ENCODE data around the gene FAM20C. TPM values are rescaled to one million over a fixed set of nuclear protein-coding genes. Genes with fewer than 3 reads are reported as not detected.
A peak's percentile ranks its signal among the peaks of the same experiment; 100 is the strongest.

The FAM20C gene
- total RNA-seq, 4 donors from 2014 or later = 41.9 to 87.5 (median 73.6) TPM

DNA sequence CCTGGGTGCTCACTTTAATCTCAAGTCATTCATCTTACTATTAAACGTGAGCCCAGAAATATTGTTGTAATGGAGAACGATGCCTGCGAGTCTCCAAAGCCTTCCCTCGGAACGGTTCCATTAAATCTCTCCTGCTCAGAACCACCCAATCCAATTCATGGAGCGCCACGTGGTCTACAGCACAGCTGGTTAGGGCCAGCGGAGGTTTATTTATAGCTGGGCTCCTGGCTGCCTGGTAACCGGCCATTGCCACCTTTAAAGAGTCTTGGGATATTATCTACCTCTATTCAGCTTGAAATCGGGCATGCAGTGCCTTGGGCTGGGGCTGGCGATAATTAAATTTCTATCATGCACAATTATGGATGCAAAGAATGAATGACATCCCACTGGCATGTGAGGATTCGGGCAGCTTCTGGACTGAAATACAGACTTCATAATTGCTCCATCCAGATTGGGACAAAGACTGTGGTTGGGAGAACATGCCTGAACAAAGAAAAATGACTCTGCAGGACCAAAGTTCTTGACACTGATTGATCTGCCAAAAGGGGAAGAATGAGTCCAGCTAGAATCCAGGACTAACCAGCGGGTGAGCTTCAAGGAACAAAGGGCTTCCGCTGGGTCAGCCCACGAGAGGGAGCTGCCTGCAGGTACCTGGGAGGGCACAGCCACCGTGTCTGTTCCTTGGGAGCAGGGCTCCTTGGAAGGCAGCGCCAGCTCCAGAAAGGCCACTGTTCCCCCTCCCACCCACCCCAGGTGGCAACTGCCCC is 7.3 kb downstream of the FAM20C start:
- Histone ChIP-seq H3K9me3 (no peaks in the 10 kb centered on the region), H3K4me1 (peaks cover 0 to 89% (median 24%) of the 10 kb centered on the region in 3 donors), H3K27ac (peak overlapping the region in 3 of 4 donors; percentile 11 to 49 (median 46)), H3K4me3 (no peak overlapping the region), H3K27me3 (no peaks in the 10 kb centered on the region), H3K36me3 (peaks cover 0 to 94% of the 10 kb centered on the region in 2 donors)
- no peak for ATAC-seq
- 58 to 72% methylated on average over 9 to 12 of the region's 17 CpGs for WGBS, 2 donors (ENCODE audit: low coverage in 1 of 2)
- TF ChIP-seq, protein P1, sequence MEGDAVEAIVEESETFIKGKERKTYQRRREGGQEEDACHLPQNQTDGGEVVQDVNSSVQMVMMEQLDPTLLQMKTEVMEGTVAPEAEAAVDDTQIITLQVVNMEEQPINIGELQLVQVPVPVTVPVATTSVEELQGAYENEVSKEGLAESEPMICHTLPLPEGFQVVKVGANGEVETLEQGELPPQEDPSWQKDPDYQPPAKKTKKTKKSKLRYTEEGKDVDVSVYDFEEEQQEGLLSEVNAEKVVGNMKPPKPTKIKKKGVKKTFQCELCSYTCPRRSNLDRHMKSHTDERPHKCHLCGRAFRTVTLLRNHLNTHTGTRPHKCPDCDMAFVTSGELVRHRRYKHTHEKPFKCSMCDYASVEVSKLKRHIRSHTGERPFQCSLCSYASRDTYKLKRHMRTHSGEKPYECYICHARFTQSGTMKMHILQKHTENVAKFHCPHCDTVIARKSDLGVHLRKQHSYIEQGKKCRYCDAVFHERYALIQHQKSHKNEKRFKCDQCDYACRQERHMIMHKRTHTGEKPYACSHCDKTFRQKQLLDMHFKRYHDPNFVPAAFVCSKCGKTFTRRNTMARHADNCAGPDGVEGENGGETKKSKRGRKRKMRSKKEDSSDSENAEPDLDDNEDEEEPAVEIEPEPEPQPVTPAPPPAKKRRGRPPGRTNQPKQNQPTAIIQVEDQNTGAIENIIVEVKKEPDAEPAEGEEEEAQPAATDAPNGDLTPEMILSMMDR (IDR thresholded peaks at IDR 0.05) = no peak
- TF ChIP-seq EP300 (IDR thresholded peaks at IDR 0.05) (no peak), POLR2A (IDR thresholded peaks at IDR 0.05) (no peak), POLR2AphosphoS5 (IDR thresholded peaks at IDR 0.05) (no peak)

- ATAC-seq = no peak
- TF ChIP-seq, protein P1 (IDR thresholded peaks at IDR 0.05) = no peak
- TF ChIP-seq EP300 (IDR thresholded peaks at IDR 0.05) = no peak
- no peak for TF ChIP-seq POLR2A (IDR thresholded peaks at IDR 0.05)
- TF ChIP-seq POLR2AphosphoS5 (IDR thresholded peaks at IDR 0.05) = no peak
- Histone ChIP-seq H3K27me3 (no peaks in the 10 kb centered on the region), H3K4me3 (no peak overlapping the region), H3K27ac (no peak overlapping the region), H3K4me1 (peaks cover 0 to 83% (median 23%) of the 10 kb centered on the region in 3 donors), H3K9me3 (no peaks in the 10 kb centered on the region), H3K36me3 (peaks cover 0 to 98% of the 10 kb centered on the region in 2 donors)
- WGBS, 2 donors (ENCODE audit: low coverage in 1 of 2) = 91% methylated on average over 4 of the region's 11 CpGs; no CpG with 5 or more reads in 1 of the 2 donors
Observed at GRCh38 chr7:200290-200689, 7.9 kb downstream of the FAM20C start.

DNA sequence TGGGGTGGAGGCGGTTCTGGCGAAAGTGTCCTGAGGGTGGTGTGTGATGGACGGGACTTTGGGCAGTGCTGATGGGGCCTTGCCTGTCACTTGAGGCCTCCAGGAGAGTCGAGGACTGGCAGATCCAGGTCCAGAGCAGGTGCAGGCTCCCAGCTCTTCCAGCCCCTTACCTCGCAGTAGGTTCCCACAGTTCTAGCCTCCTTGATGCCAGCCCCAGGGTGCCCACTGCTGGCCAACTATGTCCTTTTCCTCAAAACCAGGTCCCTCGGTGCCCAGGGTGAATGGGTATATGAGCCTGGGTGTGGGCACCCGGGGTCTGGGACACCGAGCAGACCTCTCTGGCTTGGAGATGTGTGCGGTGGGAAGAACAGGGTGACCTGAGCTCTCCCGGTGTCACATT is 8.3 kb downstream of the FAM20C start:
- H3K27me3 ChIP-seq = no peaks in the 10 kb centered on the region
- 83 to 87% methylated on average over 4 to 5 of the region's 10 CpGs for WGBS, 2 donors (ENCODE audit: low coverage in 1 of 2)
- TF ChIP-seq POLR2AphosphoS5 (IDR thresholded peaks at IDR 0.05) (no peak), EP300 (IDR thresholded peaks at IDR 0.05) (no peak), POLR2A (IDR thresholded peaks at IDR 0.05) (no peak)
- TF ChIP-seq, protein P1 (IDR thresholded peaks at IDR 0.05) = no peak
- no peaks in the 10 kb centered on the region for H3K9me3 ChIP-seq
- peaks cover 0 to 98% of the 10 kb centered on the region in 2 donors for H3K36me3 ChIP-seq
- ATAC-seq = no peak
- no peak overlapping the region for H3K4me3 ChIP-seq
- no peak overlapping the region for H3K27ac ChIP-seq
- peaks cover 0 to 79% (median 19%) of the 10 kb centered on the region in 3 donors for H3K4me1 ChIP-seq

GRCh38 chr7:204326-204725 is 12.0 kb downstream of the FAM20C start:
- Histone ChIP-seq H3K36me3 (peaks cover 0 to 95% of the 10 kb centered on the region in 2 donors), H3K27ac (no peak overlapping the region), H3K9me3 (no peaks in the 10 kb centered on the region), H3K4me3 (no peak overlapping the region), H3K27me3 (no peaks in the 10 kb centered on the region), H3K4me1 (peaks cover 0 to 70% (median 2%) of the 10 kb centered on the region in 3 donors)
- TF ChIP-seq, protein P1 (IDR thresholded peaks at IDR 0.05) = no peak
- TF ChIP-seq POLR2A (IDR thresholded peaks at IDR 0.05) (no peak), POLR2AphosphoS5 (IDR thresholded peaks at IDR 0.05) (no peak), EP300 (IDR thresholded peaks at IDR 0.05) (no peak)
- WGBS, 2 donors (ENCODE audit: low coverage in 1 of 2) = no CpG with 5 or more reads among the region's 17 CpGs
- no peak for ATAC-seq

Data from gastroesophageal sphincter (tissue), 4 donors.